Thoracic aorta (tissue), 2 donors: ENCODE results near the gene PRKCSH. TPM values are rescaled to one million over a fixed set of nuclear protein-coding genes. Genes with fewer than 3 reads are reported as not detected.

ENCODE experiments used
- ATAC-seq: fragments of 150-250 bp; one replicate; pipeline ENCODE4 v1.8.0; 2017; ENCODE audit warnings: low read depth; ENCODE audit not compliant: insufficient number of reproducible peaks, low FRiP score
- DNase-seq: peaks from one replicate; pipeline ENCODE4 v3.0.0-alpha.2; 2020; ENCODE audit warnings: low spot score
- H3K27ac ChIP-seq, 2 donors: fragments of 200-600 bp; sonication (generic); 1 replicate in 1 of 2; 2 replicates in 1 of 2; pipeline ENCODE4 v1.5.1; 2016; ENCODE audit warnings: mild to moderate bottlenecking in 2 of 2, moderate library complexity in 2 of 2
- H3K27me3 ChIP-seq: fragments of 200-600 bp; sonication (generic); replicated peaks from 2 replicates; pipeline ENCODE4 v1.6.0; 2016; ENCODE audit warnings: mild to moderate bottlenecking; ENCODE audit not compliant: insufficient read depth
- H3K36me3 ChIP-seq: fragments of 200-600 bp; sonication (generic); one replicate; pipeline ENCODE4 v1.5.1; 2016
- H3K4me1 ChIP-seq, 2 donors: fragments of 200-600 bp; sonication (generic); 1 replicate in 1 of 2; 2 replicates in 1 of 2; pipeline versions ENCODE4 v1.5.1 to v1.6.0; 2016; ENCODE audit warnings: low read depth in 2 of 2, mild to moderate bottlenecking in 1 of 2; ENCODE audit not compliant: control insufficient read depth in 1 of 2
- H3K4me3 ChIP-seq: fragments of 200-600 bp; sonication (generic); 2 replicates; pipeline ENCODE4 v1.5.1; 2016; ENCODE audit warnings: mild to moderate bottlenecking
- H3K9me3 ChIP-seq: fragments of 200-600 bp; sonication (generic); 2 replicates; pipeline ENCODE4 v1.5.1; 2016
- CTCF ChIP-seq: fragments of 200-600 bp; sonication (generic); IDR thresholded peaks from one replicate; pipeline ENCODE4 v1.5.1; 2019; ENCODE audit warnings: antibody characterized with exemption
- total RNA-seq, 2 donors: library from RNA; depleted of rRNA; stranded (reverse); fragments of >200 nt; gene quantifications; one replicate each; pipeline versions ENCODE4 v1.1.0 to v1.2.3, GENCODE V29; 2016

Gene PRKCSH
- total RNA-seq, 2 donors from 2014 or later: 121 to 123 TPM

GRCh38 chr19:11447347-11448262 is 12.2 kb downstream of the PRKCSH start:
- DNase-seq (no peak), ATAC-seq (no peak)
- Histone ChIP-seq H3K4me1 (no peaks in the 10 kb centered on the region), H3K36me3 (peaks cover 41% of the 10 kb centered on the region), H3K4me3 (no peak overlapping the region), H3K9me3 (no peaks in the 10 kb centered on the region), H3K27ac (no peak overlapping the region), H3K27me3 (no peaks in the 10 kb centered on the region)
- TF ChIP-seq CTCF: no peak

- DNase-seq: no peak
- Histone ChIP-seq H3K4me3 (no peak overlapping the region), H3K27me3 (no peaks in the 10 kb centered on the region), H3K27ac (no peak overlapping the region), H3K4me1 (no peaks in the 10 kb centered on the region), H3K9me3 (no peaks in the 10 kb centered on the region), H3K36me3 (peaks cover 41% of the 10 kb centered on the region)
- no peak for TF ChIP-seq CTCF
- no peak for ATAC-seq
Measured at GRCh38 chr19:11448410-11448809, 13.0 kb downstream of the PRKCSH start.

GRCh38 chr19:11448923-11449554 is 13.6 kb downstream of the PRKCSH start:
- DNase-seq (no peak), ATAC-seq (no peak)
- Histone ChIP-seq H3K36me3 (peaks cover 41% of the 10 kb centered on the region), H3K4me1 (no peaks in the 10 kb centered on the region), H3K27ac (no peak overlapping the region), H3K27me3 (no peaks in the 10 kb centered on the region), H3K9me3 (no peaks in the 10 kb centered on the region), H3K4me3 (no peak overlapping the region)
- no peak for TF ChIP-seq CTCF

- Histone ChIP-seq H3K4me3 (no peak overlapping the region), H3K36me3 (peaks cover 31% of the 10 kb centered on the region), H3K9me3 (no peaks in the 10 kb centered on the region), H3K27ac (no peak overlapping the region), H3K27me3 (no peaks in the 10 kb centered on the region), H3K4me1 (no peaks in the 10 kb centered on the region)
- no peak for TF ChIP-seq CTCF
- DNase-seq: no peak
- no peak for ATAC-seq
Measured at GRCh38 chr19:11450570-11451326, 15.3 kb downstream of the PRKCSH start.

- no peak for TF ChIP-seq CTCF
- no peaks in the 10 kb centered on the region for H3K9me3 ChIP-seq
- H3K27ac ChIP-seq: no peak overlapping the region
- ATAC-seq: no peak
- peaks cover 27% of the 10 kb centered on the region for H3K36me3 ChIP-seq
- no peak overlapping the region for H3K4me3 ChIP-seq
- no peaks in the 10 kb centered on the region for H3K27me3 ChIP-seq
- no peaks in the 10 kb centered on the region for H3K4me1 ChIP-seq
- DNase-seq: no peak
Measured at GRCh38 chr19:11451327-11451870, 16.0 kb downstream of the PRKCSH start.
